BJ (cell line): ENCODE data around the gene ZNF682. TPM values are rescaled to one million over a fixed set of nuclear protein-coding genes. Genes with fewer than 3 reads are reported as not detected.
"Not testable (repeated sequence)": the region's sequence is repeated elsewhere in the genome, so short reads cannot be mapped to it uniquely, and the experiment has no call there.

Experiments
- CTCF ChIA-PET: fragments of 350-600 bp; formaldehyde crosslinking; extraction: SDS; loops from one replicate; lab custom pipeline; 2021; ENCODE audit warnings: antibody characterized with exemption, inconsistent platforms; lab: Yijun Ruan, JAX
- POLR2A ChIA-PET: fragments of 300-600 bp; sonication (Branson Sonifier 250); formaldehyde crosslinking; extraction: SDS; loops from one replicate; lab custom pipeline; 2021; ENCODE audit warnings: antibody characterized with exemption; lab: Charles Lee
- DNase-seq: peaks from one replicate; pipeline ENCODE4 v3.0.0-alpha.2; 2011; ENCODE audit warnings: low read depth
- H3K27me3 ChIP-seq: 2 replicates; pipeline ENCODE4 v1.6.0; 2011; ENCODE audit warnings: low read length; ENCODE audit not compliant: control insufficient read depth, insufficient read depth
- H3K36me3 ChIP-seq: 2 replicates; pipeline ENCODE4 v1.5.1; 2011; ENCODE audit warnings: low read length; ENCODE audit not compliant: control insufficient read depth, insufficient read depth
- H3K4me3 ChIP-seq: 2 replicates; pipeline ENCODE4 v1.5.1; 2011; ENCODE audit warnings: low read depth, mild to moderate bottlenecking, control low read depth, low read length
- CTCF ChIP-seq: IDR thresholded peaks from 2 replicates; pipeline ENCODE4 v1.5.1; 2011; ENCODE audit warnings: low read depth, mild to moderate bottlenecking, control low read depth, inconsistent platforms, low read length, moderate library complexity; ENCODE audit not compliant: insufficient read depth
- polyA plus RNA-seq: library from polyadenylated mRNA; depleted of rRNA; stranded (reverse); fragments of >200 nt; gene quantifications from 2 replicates; pipeline ENCODE4 v1.2.3, GENCODE V29; 2011

The ZNF682 gene
- polyA plus RNA-seq, 1 experiment, result 0.70 TPM

- POLR2A ChIA-PET, result no interaction called here
- H3K36me3 ChIP-seq, result no peaks in the 10 kb centered on the region
- H3K4me3 ChIP-seq, result peak within 1 kb of the TSS; percentile 47
- TF ChIP-seq CTCF, result 0 out of 2 replicates have a peak, but pooled peaks have one; percentile 8
- CTCF ChIA-PET, result interaction anchor here (1.0 to 1.4 kb wide), 2 partner anchors 9 to 15 kb away, joined by 3 to 4 read pairs; no protein-coding TSS in a partner anchor
- DNase-seq, result peak; percentile 64
- no peaks in the 10 kb centered on the region for H3K27me3 ChIP-seq
These were observed 38.6 kb upstream of the ZNF682 start, which contains the start of gene ZNF90 for GRCh38 chr19:20077791-20078463. Gene ZNF90 (plus strand): TSS chr19:20078000. CDS start chr19:20078133, 133 bp downstream.

- Histone ChIP-seq H3K4me3 (no peak overlapping the region), H3K27me3 (no peaks in the 10 kb centered on the region), H3K36me3 (no peaks in the 10 kb centered on the region)
- no peak for DNase-seq
- ChIA-PET POLR2A (no interaction called here), CTCF (no interaction called here)
- no peak for TF ChIP-seq CTCF
These were observed 33.6 kb upstream of the ZNF682 start for GRCh38 chr19:20072936-20073335.

- CTCF ChIA-PET, result no interaction called here
- TF ChIP-seq CTCF, result no peak
These were observed 31.4 kb upstream of the ZNF682 start for GRCh38 chr19:20070691-20071090.

GRCh38 chr19:20068559-20068958 lies 29.3 kb upstream of the ZNF682 start:
- H3K36me3 ChIP-seq, H3K4me3 ChIP-seq, POLR2A ChIA-PET, DNase-seq, H3K27me3 ChIP-seq: not testable (repeated sequence)
- CTCF ChIA-PET, result interaction anchor here (0.9 kb wide), 1 partner anchor 9 kb away, joined by 3 read pairs; the partner anchor contains the start of gene ZNF90

More at GRCh38 chr19:20070691-20071090, 31.4 kb upstream of the ZNF682 start:
- no peaks in the 10 kb centered on the region for H3K27me3 ChIP-seq
- H3K4me3 ChIP-seq, result no peak overlapping the region
- POLR2A ChIA-PET, result no interaction called here
- no peak for DNase-seq
- no peaks in the 10 kb centered on the region for H3K36me3 ChIP-seq

- H3K4me3 ChIP-seq, result no peak overlapping the region
- CTCF ChIA-PET, result no interaction called here
- POLR2A ChIA-PET, result no interaction called here
- no peak for DNase-seq
- H3K27me3 ChIP-seq, result no peaks in the 10 kb centered on the region
- no peaks in the 10 kb centered on the region for H3K36me3 ChIP-seq
- TF ChIP-seq CTCF, result no peak
These were observed 28.6 kb upstream of the ZNF682 start for GRCh38 chr19:20067943-20068342.

- Histone ChIP-seq H3K27me3 (no peaks in the 10 kb centered on the region), H3K4me3 (no peak overlapping the region), H3K36me3 (no peaks in the 10 kb centered on the region)
- ChIA-PET CTCF (no interaction called here), POLR2A (no interaction called here)
- TF ChIP-seq CTCF, result no peak
- DNase-seq, result no peak
These were observed 27.6 kb upstream of the ZNF682 start for GRCh38 chr19:20066861-20067260.
